A673 (cell line): ENCODE data around the gene ELAVL3. TPM values are rescaled to one million over a fixed set of nuclear protein-coding genes. Genes with fewer than 3 reads are reported as not detected.
A peak's percentile ranks its signal among the peaks of the same experiment; 100 is the strongest.

ENCODE experiments used
- BruUV-seq: library from RNA; stranded (reverse); fragments of 400-500 nt; replicated peaks from 2 replicates; lab custom pipeline; 2021; lab: Mats Ljungman, UMichigan
- CTCF ChIA-PET: fragments of 300-600 bp; sonication (Branson Sonifier 250); formaldehyde crosslinking; loops from one replicate; lab custom pipeline; 2022; ENCODE audit warnings: antibody characterized with exemption; lab: Charles Lee
- POLR2A ChIA-PET: fragments of 300-600 bp; sonication (Branson Sonifier 250); formaldehyde crosslinking; loops from one replicate; lab custom pipeline; 2022; ENCODE audit warnings: antibody characterized with exemption; ENCODE audit not compliant: low non-redundant PET; lab: Charles Lee
- DNase-seq: peaks from one replicate; pipeline ENCODE4 v3.0.0-alpha.2; 2015; ENCODE audit warnings: low spot score
- H3K27ac ChIP-seq: fragments of 200-600 bp; sonication (generic); 2 replicates; pipeline ENCODE4 v1.5.1; 2016; ENCODE audit warnings: mixed run types, low read depth, mild to moderate bottlenecking, mixed read lengths, antibody characterized with exemption, low read length; ENCODE audit not compliant: poor library complexity, severe bottlenecking
- H3K27me3 ChIP-seq: fragments of 200-600 bp; sonication (generic); replicated peaks from 2 replicates; pipeline ENCODE4 v1.6.1; 2017; ENCODE audit warnings: mixed run types, low read depth, mild to moderate bottlenecking, mixed read lengths, antibody characterized with exemption, low read length; ENCODE audit not compliant: insufficient read depth, poor library complexity
- H3K36me3 ChIP-seq: fragments of 200-600 bp; sonication (generic); 2 replicates; pipeline ENCODE4 v1.6.1; 2016; ENCODE audit warnings: mixed run types, mild to moderate bottlenecking, mixed read lengths, antibody characterized with exemption, low read length; ENCODE audit not compliant: insufficient read depth, poor library complexity, severe bottlenecking
- H3K4me1 ChIP-seq: fragments of 200-600 bp; sonication (generic); 2 replicates; pipeline ENCODE4 v1.6.1; 2017; ENCODE audit warnings: mixed run types, mild to moderate bottlenecking, mixed read lengths, antibody characterized with exemption, low read length; ENCODE audit not compliant: insufficient read depth, poor library complexity, severe bottlenecking
- H3K4me3 ChIP-seq: fragments of 200-600 bp; sonication (generic); 2 replicates; pipeline ENCODE4 v1.5.1; 2016; ENCODE audit warnings: low read depth, mixed run types, mild to moderate bottlenecking, mixed read lengths, low read length; ENCODE audit not compliant: poor library complexity, severe bottlenecking
- H3K9me3 ChIP-seq: fragments of 200-600 bp; sonication (generic); 2 replicates; pipeline ENCODE4 v1.6.1; 2016; ENCODE audit warnings: mixed run types, low read depth, mild to moderate bottlenecking, mixed read lengths, antibody characterized with exemption, low read length; ENCODE audit not compliant: poor library complexity, severe bottlenecking
- CTCF ChIP-seq: fragments of 300-800, 200-600 bp; sonication (generic); conservative IDR thresholded peaks from 2 replicates; pipeline ENCODE4 v1.5.1; 2017; ENCODE audit warnings: low read depth, mild to moderate bottlenecking, antibody characterized with exemption, low read length, moderate library complexity, mixed read lengths
- EZH2 ChIP-seq: fragments of 200-600 bp; sonication (generic); IDR thresholded peaks from 2 replicates; pipeline ENCODE4 v1.6.1; 2017; ENCODE audit warnings: borderline replicate concordance, low read depth, mild to moderate bottlenecking, mixed read lengths, antibody characterized with exemption, low read length; ENCODE audit not compliant: poor library complexity, severe bottlenecking
- intact Hi-C: fragments of 100-400 bp; cut with micrococcal nuclease; formaldehyde crosslinking; loops from one replicate; pipeline ENCODE4 v1.10.0; 2022; ENCODE audit not compliant: unreplicated experiment
- total RNA-seq: library from RNA; stranded (reverse); gene quantifications from 2 replicates; pipeline ENCODE4 v1.2.3, GENCODE V29; 2021

Gene ELAVL3
- total RNA-seq, 1 experiment from 2014 or later: 5.3 TPM

- H3K9me3 ChIP-seq: no peaks in the 10 kb centered on the region
- DNase-seq: peak; percentile 50
- TF ChIP-seq EZH2 (no peak), CTCF (peak; percentile 73)
- no peak overlapping the region for H3K4me3 ChIP-seq
- peaks cover 23% of the 10 kb centered on the region for H3K4me1 ChIP-seq
- CTCF ChIA-PET: no interaction called here
- POLR2A ChIA-PET: no interaction called here
- H3K27me3 ChIP-seq: no peaks in the 10 kb centered on the region
- no peak overlapping the region for H3K27ac ChIP-seq
- peaks cover 3% of the 10 kb centered on the region for H3K36me3 ChIP-seq
- BruUV-seq: no TSS peak
- intact Hi-C loops: no loop called here
Observed at GRCh38 chr19:11453468-11454341, 27.1 kb downstream of the ELAVL3 start.

- no peaks in the 10 kb centered on the region for H3K9me3 ChIP-seq
- no peak overlapping the region for H3K4me3 ChIP-seq
- ChIA-PET CTCF (interaction anchor here (0.5 to 0.7 kb wide), 3 partner anchors 8 to 150 kb away, joined by 3 to 6 read pairs (median 3); no protein-coding TSS in a partner anchor), POLR2A (no interaction called here)
- DNase-seq: no peak
- TF ChIP-seq EZH2: no peak
- peak; percentile 58 for TF ChIP-seq CTCF
- BruUV-seq: no TSS peak
- no peaks in the 10 kb centered on the region for H3K27me3 ChIP-seq
- H3K27ac ChIP-seq: peak overlapping the region; percentile 58
- peaks cover 23% of the 10 kb centered on the region for H3K4me1 ChIP-seq
- intact Hi-C loops: no loop called here
- peaks cover 8% of the 10 kb centered on the region for H3K36me3 ChIP-seq
Observed at GRCh38 chr19:11452620-11453310, 28.1 kb downstream of the ELAVL3 start.

- Histone ChIP-seq H3K27ac (peak overlapping the region; percentile 58), H3K27me3 (no peaks in the 10 kb centered on the region), H3K4me3 (no peak overlapping the region), H3K9me3 (no peaks in the 10 kb centered on the region), H3K36me3 (peaks cover 15% of the 10 kb centered on the region), H3K4me1 (peaks cover 17% of the 10 kb centered on the region)
- no TSS peak for BruUV-seq
- intact Hi-C loops: no loop called here
- CTCF ChIA-PET: interaction anchor here (0.5 to 1.0 kb wide), 6 partner anchors 9 to 149 kb away, joined by 3 to 6 read pairs (median 4); no protein-coding TSS in a partner anchor
- TF ChIP-seq CTCF (no peak), EZH2 (no peak)
- POLR2A ChIA-PET: interaction anchor here (0.6 kb wide), 1 partner anchor 248 kb away, joined by 3 read pairs; no protein-coding TSS in a partner anchor
- peak; percentile 40 for DNase-seq
Observed at GRCh38 chr19:11451871-11452619, 28.8 kb downstream of the ELAVL3 start.
